Duodenal mucosa (tissue), 2 donors: ENCODE measurements around the gene SLC66A1.

Experiments used
- H3K27ac ChIP-seq: one replicate; pipeline ENCODE4 v1.7.0; 2013; ENCODE audit warnings: low read depth, low read length
- H3K27me3 ChIP-seq, 2 donors: one replicate each; pipeline ENCODE4 v1.7.0; 2013; ENCODE audit warnings: low read length in 2 of 2, control low read depth in 1 of 2; ENCODE audit not compliant: insufficient read depth in 2 of 2, control insufficient read depth in 1 of 2
- H3K36me3 ChIP-seq, 2 donors: one replicate each; pipeline ENCODE4 v1.7.0; 2013; ENCODE audit warnings: low read length in 2 of 2, control low read depth in 1 of 2; ENCODE audit not compliant: insufficient read depth in 2 of 2, control insufficient read depth in 1 of 2
- H3K4me1 ChIP-seq, 2 donors: one replicate each; pipeline ENCODE4 v1.7.0; 2013; ENCODE audit warnings: low read length in 2 of 2, control low read depth in 1 of 2; ENCODE audit not compliant: insufficient read depth in 2 of 2, control insufficient read depth in 1 of 2
- H3K4me3 ChIP-seq, 2 donors: one replicate each; pipeline ENCODE4 v1.7.0; 2013; ENCODE audit warnings: low read length in 2 of 2, low read depth in 1 of 2
- H3K9ac ChIP-seq, 2 donors: one replicate each; pipeline ENCODE4 v1.7.0; 2013; ENCODE audit warnings: low read length in 2 of 2, low read depth in 1 of 2
- H3K9me3 ChIP-seq, 2 donors: one replicate each; pipeline ENCODE4 v1.7.0; 2013; ENCODE audit warnings: low read length in 2 of 2, control low read depth in 1 of 2; ENCODE audit not compliant: control insufficient read depth in 1 of 2

The SLC66A1 gene

DNA sequence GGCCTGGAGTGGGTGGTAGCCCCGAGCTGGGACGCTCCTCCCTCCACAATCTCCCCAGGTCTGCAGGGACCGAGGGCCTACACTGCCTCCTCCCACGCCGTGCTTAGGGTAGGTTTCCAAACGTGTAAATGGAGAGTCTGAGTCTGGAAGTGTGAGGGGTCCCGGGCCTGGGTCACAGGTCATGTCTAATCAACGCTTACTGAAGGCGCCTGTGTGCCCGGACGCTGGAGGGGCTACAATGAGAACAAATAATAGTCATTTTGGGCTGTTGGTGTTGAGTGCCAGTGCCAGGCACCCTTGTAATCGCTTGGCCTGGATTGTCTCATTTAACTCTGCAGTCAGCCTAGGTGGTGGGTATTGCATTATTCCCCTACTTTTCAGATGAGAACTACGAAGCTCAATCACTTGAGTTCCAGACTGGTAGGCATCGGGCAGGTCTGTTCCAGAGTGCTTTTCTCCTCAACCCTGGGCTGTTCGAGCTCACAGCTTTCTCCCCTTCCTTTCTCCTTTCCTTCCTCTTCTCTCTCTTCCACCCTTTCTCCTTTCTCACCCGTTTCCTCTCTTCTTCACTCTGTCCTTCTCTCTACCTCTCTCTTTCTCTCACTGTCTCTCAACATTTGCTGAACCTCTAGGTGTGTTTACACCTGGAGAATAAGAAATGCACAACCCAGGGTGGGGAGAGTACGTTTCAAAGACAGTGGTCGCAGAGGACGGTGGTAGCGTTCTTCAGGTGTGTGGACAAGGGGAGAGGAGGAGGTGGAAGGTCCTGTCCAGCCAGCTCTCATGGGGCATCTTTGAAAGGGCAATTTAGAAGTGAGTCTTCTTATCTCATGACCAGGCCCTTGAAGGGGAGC is 883 bp downstream of the SLC66A1 start:
- H3K9ac ChIP-seq, result peak overlapping the region; percentile 62 to 79
- H3K27ac ChIP-seq, result no peak overlapping the region
- H3K9me3 ChIP-seq, result no peaks in the 10 kb centered on the region
- H3K4me1 ChIP-seq, result peaks cover 29 to 52% of the 10 kb centered on the region in 2 donors
- no peaks in the 10 kb centered on the region for H3K27me3 ChIP-seq
- peak overlapping the region; percentile 73 to 81 for H3K4me3 ChIP-seq
- H3K36me3 ChIP-seq, result peaks cover 0 to 10% of the 10 kb centered on the region in 2 donors

GRCh38 chr1:19313636-19313959 is 1.5 kb downstream of the SLC66A1 start:
- peaks cover 0 to 9% of the 10 kb centered on the region in 2 donors for H3K36me3 ChIP-seq
- H3K27ac ChIP-seq, result no peak overlapping the region
- no peak overlapping the region for H3K9ac ChIP-seq
- peaks cover 24 to 46% of the 10 kb centered on the region in 2 donors for H3K4me1 ChIP-seq
- no peaks in the 10 kb centered on the region for H3K27me3 ChIP-seq
- H3K9me3 ChIP-seq, result no peaks in the 10 kb centered on the region
- peak overlapping the region in 1 of 2 donors; percentile 81 for H3K4me3 ChIP-seq

- Histone ChIP-seq H3K27me3 (no peaks in the 10 kb centered on the region), H3K27ac (no peak overlapping the region), H3K9ac (no peak overlapping the region), H3K4me1 (peaks cover 21 to 39% of the 10 kb centered on the region in 2 donors), H3K9me3 (no peaks in the 10 kb centered on the region), H3K4me3 (no peak overlapping the region), H3K36me3 (peaks cover 0 to 14% of the 10 kb centered on the region in 2 donors)
Observed at GRCh38 chr1:19313961-19314882, 2.1 kb downstream of the SLC66A1 start.

DNA sequence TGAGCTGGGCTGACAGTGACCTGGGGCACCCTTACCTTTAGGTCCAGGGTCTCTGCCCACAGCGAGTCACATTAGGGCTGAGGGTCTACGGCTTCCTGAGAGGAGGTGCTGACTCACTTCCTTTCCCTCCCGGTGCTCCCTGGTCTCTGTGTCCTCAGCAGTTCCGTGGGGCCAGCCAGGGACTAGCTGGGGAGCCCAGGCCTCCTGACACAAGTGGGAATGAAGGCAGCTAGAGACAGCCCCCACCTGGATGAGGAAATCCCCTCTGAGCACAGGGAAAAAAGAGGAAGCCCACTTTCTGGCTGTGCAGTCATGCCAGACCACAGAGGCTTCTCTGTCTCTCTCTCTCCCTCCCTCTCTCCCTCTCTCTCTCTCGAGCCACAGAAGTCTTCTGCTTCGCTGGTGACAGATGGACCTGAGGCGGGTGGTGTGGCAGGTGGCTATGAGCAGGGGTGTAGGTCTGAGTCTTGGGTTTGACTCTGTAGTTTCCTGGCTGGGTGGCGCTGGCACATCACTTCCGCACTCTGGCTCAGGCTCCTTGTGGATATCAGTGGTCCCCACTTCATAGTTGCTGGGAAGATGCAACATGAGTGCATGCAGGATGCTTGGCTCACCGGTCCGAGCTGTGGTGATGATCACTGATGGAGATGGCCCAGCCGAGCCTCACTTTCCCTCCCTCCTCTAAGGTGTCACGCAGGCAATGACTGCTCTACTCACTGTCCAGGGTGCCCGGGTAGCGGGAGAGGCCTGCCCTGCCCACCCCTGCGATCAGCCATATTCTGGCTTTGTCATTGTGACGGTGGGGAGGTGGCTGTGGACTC is 3.5 kb downstream of the SLC66A1 start:
- Histone ChIP-seq H3K4me1 (peaks cover 20 to 35% of the 10 kb centered on the region in 2 donors), H3K36me3 (peaks cover 0 to 16% of the 10 kb centered on the region in 2 donors), H3K27ac (no peak overlapping the region), H3K4me3 (no peak overlapping the region), H3K27me3 (no peaks in the 10 kb centered on the region), H3K9me3 (no peaks in the 10 kb centered on the region), H3K9ac (no peak overlapping the region)

DNA sequence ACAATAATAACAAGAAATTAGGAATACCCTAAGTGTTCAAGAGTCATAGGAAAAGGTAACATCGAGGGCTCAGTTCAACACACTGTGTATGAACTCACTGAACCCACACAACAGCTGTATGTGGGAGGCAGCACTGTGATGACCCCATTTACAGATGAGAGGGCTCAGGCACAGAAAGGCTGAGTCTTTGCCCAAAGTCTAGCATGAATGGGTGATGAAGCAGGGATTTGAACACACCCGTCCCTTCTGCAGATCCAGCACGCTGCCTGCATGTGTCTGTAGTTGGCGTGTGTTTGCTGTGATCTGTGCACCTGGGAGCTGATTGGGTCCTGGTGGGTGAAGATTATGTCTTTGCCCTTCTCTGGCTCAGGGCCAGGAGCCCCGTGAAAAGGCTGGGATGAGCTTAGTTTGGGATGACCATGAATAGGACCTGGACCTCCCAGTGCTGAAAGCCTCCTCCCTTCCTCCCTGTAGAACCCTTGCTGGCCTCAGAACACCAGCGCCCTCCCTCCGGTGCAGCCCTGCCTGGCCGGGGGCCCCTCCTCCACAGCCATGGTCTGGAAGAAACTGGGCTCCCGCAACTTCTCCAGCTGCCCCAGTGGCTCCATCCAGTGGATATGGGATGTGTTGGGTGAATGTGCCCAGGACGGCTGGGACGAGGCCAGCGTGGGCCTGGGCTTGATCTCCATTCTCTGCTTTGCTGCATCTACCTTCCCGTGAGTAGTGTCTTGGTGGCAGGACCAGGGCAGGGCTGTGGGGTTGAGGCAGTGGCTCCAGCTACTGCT is 5.2 kb downstream of the SLC66A1 start:
- no peak overlapping the region for H3K27ac ChIP-seq

DNA sequence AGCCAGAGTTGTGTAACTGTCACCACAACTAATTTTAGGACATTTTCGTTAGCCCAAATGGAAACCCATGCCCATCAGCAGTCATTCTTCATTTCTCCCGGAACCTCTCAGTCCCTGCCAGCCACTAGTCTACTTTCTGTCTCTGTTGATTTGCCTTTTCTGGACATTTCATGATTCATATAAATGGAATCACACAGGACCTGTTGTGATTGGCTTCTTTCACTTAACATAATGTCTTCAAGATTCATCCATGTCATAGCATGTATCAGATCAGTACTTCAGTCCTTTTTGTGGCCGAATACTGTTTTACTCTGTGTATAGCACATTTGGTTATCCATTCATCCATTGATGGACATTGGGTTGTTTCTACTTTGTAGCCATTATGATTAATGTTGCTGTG is 7.1 kb downstream of the SLC66A1 start:
- Histone ChIP-seq H3K9ac (no peak overlapping the region), H3K27ac (no peak overlapping the region), H3K9me3 (no peaks in the 10 kb centered on the region), H3K27me3 (no peaks in the 10 kb centered on the region), H3K4me3 (no peak overlapping the region), H3K36me3 (peaks cover 7 to 23% of the 10 kb centered on the region in 2 donors), H3K4me1 (peaks cover 0 to 10% of the 10 kb centered on the region in 2 donors)

More for the DNA sequence above, 5.2 kb downstream of the SLC66A1 start:
- no peaks in the 10 kb centered on the region for H3K27me3 ChIP-seq
- H3K9me3 ChIP-seq, result no peaks in the 10 kb centered on the region
- no peak overlapping the region for H3K4me3 ChIP-seq
- H3K36me3 ChIP-seq, result peaks cover 0 to 16% of the 10 kb centered on the region in 2 donors
- peaks cover 13 to 26% of the 10 kb centered on the region in 2 donors for H3K4me1 ChIP-seq
- H3K9ac ChIP-seq, result no peak overlapping the region

DNA sequence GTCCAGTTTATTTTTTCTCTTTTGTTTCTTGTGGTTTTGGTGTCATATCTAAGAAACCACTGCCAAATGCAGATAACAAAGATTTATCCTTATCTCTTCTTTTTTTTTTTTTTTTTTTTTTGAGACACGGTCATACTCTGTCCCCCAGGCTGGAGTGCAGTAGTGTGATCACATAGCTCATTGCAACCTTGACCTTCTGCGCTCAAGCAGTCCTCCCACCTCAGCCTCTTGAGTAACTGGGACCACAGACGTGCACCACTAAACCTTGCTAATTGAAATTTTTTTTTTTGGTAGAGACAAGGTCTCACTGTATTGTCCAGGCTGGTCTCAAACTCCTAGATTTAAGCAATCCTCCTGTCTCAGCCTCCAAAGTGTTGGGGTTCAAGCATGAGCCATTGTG is 8.9 kb downstream of the SLC66A1 start:
- Histone ChIP-seq H3K9me3 (no peaks in the 10 kb centered on the region), H3K27me3 (no peaks in the 10 kb centered on the region), H3K36me3 (peaks cover 11 to 40% of the 10 kb centered on the region in 2 donors), H3K27ac (no peak overlapping the region), H3K4me3 (no peak overlapping the region), H3K9ac (no peak overlapping the region), H3K4me1 (peaks cover 0 to 2% of the 10 kb centered on the region in 2 donors)

- Histone ChIP-seq H3K4me1 (no peaks in the 10 kb centered on the region), H3K9me3 (no peaks in the 10 kb centered on the region), H3K36me3 (peaks cover 11 to 52% of the 10 kb centered on the region in 2 donors)
Observed at GRCh38 chr1:19322481-19322880, 10.4 kb downstream of the SLC66A1 start.

GRCh38 chr1:19323987-19324664 is 12.0 kb downstream of the SLC66A1 start:
- Histone ChIP-seq H3K4me1 (no peaks in the 10 kb centered on the region), H3K9ac (no peak overlapping the region), H3K27ac (no peak overlapping the region), H3K4me3 (no peak overlapping the region), H3K27me3 (no peaks in the 10 kb centered on the region), H3K36me3 (peaks cover 14 to 49% of the 10 kb centered on the region in 2 donors), H3K9me3 (no peaks in the 10 kb centered on the region)

More at GRCh38 chr1:19322481-19322880, 10.4 kb downstream of the SLC66A1 start:
- Histone ChIP-seq H3K4me3 (no peak overlapping the region), H3K27ac (no peak overlapping the region), H3K9ac (no peak overlapping the region), H3K27me3 (no peaks in the 10 kb centered on the region)
